Cortex of kidney (tissue), 1 donor: ENCODE results near the gene CACNG8.

ENCODE experiments used
- DNase-seq: peaks from one replicate; lab custom pipeline; 2025; lab: John Stamatoyannopoulos, UW

CACNG8 gene

DNA sequence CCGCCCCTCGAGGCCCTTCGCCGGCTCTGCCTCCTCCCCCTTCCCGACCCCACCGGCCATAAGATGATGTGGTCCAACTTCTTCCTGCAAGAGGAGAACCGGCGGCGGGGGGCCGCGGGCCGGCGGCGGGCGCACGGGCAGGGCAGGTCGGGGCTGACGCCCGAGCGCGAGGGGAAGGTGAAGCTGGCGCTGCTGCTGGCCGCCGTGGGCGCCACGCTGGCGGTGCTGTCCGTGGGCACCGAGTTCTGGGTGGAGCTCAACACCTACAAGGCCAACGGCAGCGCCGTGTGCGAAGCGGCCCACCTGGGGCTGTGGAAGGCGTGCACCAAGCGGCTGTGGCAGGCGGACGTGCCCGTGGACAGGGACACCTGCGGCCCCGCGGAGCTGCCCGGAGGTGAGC lies 30.1 kb downstream of the CACNG8 start:
- no peak for DNase-seq

DNA sequence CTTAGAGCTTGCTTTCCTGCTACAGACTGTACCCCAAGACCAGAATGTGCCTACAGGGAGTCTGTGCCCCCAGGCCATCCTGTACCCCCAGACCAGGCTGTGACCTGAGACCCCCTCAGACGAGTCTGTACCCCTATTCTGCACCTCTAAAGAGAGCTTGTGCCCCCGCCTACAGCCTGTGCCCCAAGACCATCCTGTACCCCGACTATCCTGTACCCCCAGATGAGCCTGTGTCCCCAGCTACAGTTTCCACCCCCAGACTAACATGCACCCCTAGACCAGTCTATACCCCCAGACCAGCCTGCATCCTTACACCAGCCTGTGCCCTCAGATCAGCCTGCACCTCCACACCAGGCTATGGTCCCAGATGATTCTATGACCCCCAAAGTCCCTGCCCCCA lies 30.7 kb downstream of the CACNG8 start:
- no peak for DNase-seq

DNA sequence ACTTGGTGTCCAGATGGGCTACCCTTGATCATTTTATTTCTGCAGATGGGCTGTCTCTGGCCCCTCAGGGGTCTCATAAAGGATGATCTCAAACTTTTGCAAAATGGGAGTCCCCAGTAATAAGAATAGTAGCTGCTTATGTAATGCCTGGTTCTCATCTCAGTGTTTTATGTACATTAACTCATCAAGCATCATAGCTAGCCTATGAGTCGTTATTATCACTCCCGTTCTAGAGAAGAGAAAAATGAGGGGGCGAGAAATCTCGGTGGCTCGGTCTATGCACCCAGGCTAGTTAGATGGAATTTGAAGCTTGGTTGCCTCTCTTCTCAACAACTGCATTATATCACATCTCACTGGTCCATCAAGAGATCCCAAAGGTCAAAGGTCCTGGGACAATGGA lies 32.1 kb downstream of the CACNG8 start:
- DNase-seq, result no peak

DNA sequence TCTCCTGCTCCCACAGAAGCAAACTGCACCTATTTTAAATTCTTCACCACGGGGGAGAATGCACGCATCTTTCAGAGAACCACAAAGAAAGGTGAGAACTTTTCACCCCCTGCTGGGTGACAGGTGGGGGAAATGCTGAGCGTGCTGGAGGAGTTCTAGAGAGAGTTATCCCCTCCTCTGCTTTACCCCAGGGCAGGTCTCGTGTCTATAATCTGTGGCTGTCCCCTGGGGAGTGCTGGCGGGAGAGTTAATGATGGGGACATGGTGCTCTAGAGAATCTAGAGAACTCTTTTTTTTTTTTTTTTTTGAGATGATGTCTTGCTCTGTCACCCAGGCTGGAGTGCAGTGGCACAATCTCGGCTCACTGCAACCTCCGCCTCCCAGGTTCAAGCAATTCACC lies 35.5 kb downstream of the CACNG8 start:
- DNase-seq, result no peak

DNA sequence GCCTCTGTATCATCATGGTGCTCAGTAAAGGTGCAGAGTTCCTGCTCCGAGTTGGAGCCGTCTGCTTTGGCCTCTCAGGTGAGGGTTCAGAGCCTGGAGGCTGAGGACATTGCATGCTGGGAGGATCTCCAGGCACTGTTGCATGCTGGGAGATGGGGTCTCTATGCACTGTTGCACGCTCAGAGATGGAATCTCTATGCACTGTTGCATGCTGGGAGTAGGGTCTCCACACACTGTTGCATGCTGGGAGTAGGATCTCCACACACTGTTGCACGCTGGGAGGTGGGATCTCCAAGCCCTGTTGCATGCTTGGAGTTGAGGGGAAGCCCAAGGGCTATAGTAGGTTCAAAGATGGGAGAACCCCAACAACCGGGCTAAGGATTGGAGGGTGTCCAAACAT lies 37.0 kb downstream of the CACNG8 start:
- DNase-seq, result no peak

DNA sequence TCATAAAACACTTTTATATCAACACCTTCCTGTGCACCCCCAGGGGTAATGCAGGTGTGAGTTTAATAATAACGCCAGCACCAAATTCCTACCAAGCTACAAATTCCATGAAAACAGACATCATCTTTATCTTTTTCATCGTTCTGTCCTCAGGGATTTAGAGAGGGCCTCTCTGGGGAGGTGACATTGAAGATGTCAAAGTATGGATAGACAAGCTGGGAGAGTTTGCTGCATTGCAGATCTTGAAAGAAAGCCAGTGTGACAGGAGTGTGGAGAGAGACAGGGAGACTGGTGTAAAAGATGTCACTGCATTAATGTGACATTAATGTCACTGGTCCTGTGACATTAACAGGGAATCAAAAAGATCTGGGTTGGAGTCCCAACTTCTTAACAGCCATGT lies 38.8 kb downstream of the CACNG8 start:
- DNase-seq, result no peak

DNA sequence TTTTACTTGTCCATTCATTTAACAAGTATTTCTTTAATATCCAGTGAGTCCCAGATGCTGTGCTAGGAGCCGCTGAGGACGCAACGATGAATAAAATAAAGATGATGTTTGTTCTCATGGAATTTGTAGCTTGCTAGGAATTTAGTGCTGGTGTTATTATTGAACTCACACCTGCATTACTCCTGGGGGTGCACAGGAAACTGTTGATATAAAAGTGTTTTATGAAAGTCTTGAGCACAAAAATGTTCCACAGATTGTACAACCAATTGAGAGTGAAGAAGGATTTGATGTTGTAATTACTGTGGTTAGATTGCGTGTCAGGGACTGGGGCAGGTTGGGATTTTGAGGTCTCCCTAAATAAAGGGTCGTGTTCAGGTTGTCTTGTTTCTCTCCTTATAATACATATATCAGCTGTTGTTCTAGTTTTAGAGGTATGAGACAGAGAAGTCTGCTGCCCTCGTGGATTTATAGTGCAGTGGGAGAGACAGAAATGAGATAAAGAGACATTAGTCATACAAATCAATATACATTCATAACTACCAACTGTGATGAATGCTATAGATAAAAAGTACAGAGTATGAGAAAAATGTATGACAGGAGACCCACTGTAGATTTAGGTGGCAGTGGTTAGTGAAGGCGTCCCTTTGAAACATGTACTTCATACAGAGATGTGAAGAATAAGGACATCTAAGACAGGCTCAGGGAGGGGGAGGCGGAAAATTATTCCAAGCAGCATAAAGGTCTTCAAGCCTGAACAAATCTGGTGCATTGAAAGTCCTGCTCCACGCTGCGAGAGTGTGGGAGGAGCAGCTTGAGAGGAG lies 40.0 kb downstream of the CACNG8 start:
- no peak for DNase-seq

DNA sequence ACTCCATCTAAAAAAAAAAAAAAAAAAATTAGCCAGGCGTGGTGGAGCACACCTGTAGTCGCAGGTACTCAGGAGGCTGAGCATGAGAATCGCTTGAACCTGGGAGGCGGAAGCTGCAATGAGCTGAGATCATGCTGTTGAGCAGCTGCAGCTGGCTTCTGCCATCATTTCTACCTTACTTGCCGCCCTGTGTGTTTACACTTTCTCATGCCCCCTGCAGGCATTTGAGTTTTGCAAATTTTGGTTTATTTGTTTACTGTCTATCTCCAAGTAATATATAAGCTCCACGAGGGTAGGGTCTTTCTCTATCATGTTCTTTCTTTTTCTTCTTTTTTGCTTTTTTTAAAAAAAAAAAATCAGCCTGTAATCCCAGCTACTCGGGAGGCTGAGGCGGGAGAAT lies 46.7 kb downstream of the CACNG8 start:
- DNase-seq, result no peak

DNA sequence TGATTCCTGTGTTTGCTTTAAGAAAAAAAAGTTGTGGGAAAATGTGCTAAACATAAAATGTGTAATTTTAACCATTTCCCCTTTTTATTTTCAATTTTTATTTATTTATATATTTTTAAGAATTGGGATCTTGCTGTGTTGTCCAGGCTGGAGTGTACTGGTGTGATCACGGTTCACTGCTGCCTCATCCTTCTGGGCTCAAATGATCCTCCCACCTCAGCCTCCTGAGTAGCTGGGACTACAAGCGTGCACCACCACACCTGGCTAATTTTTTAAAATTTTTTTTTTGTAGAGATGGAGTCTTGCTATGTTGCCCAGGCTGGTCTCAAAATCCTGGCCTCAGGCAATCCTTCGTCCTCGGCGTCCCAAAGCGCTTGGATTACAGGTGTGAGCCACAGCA lies 47.7 kb downstream of the CACNG8 start:
- no peak for DNase-seq

DNA sequence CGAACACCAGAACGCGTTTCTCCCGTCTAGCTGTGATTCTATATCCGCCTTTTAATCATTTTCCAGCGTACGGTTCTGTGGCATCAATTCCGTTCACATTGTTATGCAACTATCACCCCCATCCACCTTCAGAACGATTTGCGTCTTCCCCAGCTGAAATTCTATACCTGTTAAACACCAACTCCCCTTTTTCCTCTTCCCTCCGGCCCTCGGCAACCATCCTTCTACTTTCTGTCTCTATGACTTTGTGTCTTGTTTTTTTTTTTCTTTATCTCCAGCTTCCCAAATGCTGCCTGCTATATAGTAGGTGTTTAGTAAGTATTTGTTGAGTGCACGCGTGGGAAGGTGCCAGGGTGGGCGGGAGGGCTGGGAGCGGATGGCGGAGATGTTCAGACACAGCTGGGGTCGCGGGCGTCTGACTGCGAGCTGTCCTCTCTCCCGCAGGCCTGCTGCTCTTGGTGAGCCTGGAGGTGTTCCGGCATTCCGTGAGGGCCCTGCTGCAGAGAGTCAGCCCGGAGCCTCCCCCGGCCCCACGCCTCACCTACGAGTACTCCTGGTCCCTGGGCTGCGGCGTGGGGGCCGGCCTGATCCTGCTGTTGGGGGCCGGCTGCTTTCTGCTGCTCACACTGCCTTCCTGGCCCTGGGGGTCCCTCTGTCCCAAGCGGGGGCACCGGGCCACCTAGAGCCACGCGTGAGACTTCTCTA lies 48.9 kb downstream of the CACNG8 start:
- DNase-seq, result no peak

DNA sequence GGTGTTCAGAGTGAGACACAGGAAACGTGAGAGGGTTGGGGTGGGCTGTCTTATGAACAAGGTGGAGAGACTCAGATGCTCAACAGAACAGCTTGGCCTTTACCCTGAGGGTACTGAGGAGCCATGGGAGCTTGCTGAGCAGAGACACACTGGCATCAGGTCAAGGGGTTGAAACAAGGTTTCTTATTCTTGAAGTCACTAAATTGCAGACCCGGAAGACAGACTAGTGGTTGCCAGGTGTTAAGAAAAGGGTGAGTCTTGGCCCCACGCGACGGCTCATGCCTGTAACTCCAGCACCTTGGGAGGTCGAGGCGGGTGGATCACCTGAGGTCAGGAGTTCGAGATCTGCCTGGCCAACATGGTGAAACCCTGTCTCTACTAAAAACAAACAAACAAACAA lies 51.1 kb downstream of the CACNG8 start:
- DNase-seq, result no peak

DNA sequence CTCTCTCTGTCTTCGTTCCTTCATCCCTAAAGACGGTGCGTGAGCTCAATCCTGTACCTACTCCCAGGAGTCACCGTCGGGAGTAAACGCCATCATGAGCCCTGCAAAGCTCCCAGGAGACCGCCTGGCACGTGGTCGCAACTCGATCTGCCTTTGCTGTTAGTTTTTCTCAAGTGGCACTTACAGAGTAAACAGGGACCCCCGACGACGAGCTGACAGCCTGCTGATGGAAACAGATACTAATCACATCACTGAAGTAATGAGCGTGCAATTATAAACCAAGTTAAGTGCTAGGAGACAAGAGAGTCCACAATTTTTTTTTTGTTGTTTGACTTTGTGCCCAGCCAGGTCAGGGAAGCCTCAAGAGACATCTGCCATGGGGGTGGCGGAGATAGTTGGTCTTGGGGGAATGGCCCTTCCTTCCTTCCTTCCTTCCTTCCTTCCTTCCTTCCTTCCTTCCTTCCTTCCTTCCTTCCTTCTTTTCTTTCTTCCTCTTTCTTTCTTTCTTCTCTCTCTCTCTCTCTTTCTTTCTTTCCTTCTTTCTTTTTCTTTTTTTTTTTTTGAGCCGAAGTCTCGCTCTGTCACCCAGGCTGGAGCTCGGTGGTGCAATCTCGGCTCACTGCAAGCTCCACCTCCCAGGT lies 52.3 kb downstream of the CACNG8 start:
- no peak for DNase-seq

DNA sequence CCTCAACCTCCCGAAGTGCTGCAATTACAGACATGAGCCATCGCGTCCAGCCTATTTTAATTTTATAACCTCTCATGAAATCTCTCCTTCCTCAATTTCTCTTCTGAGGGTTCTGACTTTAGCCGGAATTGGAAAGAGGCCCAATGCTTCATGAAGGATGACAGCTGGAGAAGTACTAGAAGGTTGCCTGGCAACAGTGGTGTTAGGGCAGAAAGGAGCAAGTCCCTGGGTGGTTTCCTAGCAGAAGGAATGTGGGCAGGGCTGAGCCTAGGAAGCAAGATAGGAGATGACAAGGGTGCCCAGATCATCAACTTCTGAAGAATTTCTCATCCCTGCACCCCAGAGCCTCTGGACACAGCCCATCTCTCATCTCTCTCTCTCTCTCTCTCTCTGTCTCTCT lies 54.5 kb downstream of the CACNG8 start:
- DNase-seq, result no peak

DNA sequence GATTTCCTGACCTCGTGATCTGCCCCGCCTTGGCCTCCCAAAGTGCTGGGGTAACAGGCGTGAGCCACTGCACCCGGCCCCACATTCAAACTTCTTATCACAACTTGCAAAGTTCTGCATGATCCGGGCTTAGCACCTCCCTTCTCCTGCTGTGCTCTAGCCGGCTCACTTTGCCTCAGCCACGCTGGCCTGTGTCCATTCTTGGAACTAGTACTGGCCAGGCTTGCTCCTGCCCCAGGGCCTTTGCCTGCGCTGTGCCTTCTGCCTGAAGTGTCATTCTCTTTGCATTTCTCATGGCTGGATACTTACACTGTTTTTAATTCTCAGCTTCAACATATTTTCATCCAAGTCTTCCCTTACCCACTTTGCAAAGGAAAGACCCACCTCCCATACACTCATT lies 58.6 kb downstream of the CACNG8 start:
- DNase-seq, result no peak

DNA sequence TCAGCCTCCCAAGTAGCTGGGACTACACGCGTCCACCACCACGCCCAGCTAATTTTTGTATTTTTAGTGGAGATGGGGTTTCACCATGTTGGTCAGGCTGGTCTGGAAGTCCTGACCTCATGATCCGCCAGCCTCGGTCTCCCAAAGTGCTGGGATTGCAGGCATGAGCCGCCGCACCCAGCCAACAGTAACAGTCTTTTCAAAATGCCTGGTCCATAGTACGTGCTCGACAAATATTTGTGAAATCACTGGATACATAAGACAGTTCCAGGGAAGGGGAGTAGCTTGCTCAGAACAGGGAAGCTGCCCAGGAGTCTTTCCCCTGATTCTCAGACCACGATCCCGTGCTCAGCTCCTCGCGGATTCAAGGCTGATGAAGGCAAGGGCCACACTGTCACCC lies 59.2 kb downstream of the CACNG8 start:
- no peak for DNase-seq

DNA sequence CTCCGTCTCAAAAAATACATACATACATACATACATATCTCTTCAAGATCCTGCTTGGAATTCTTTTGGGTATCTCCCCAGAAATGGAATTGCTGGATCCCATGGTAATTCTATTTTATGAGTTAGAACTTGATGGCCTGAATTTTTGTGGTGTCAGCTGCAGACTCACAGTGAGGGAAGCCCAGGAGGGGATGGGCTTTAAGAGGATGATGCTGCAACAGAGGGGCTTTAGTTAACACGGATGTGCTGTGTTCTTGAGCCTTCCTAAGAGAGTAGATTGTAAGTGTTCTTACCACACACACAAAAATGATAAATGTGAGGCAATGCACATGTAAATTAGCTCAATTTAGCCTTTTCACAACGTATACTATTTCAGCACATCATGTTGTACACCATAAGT lies 60.5 kb downstream of the CACNG8 start:
- DNase-seq, result no peak

DNA sequence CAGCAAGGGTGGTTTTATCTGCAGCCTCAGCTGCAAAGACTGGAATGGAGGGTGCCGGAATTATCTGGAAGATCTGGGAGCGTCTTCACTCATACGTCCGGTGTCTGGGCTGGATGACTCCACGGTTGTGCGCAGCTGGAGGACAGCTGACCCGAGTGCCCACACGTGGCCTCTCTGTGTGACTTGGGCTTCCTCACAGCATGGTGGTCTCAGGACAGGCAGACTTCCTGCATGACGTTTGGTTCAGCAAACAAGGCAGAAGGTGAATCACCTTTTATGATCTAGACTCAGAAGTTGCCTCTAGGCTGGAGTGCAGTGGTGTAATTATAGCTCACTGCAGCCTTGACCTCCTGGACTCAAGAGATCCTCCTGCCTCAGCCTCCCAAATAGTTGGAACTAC lies 61.9 kb downstream of the CACNG8 start:
- DNase-seq, result no peak

DNA sequence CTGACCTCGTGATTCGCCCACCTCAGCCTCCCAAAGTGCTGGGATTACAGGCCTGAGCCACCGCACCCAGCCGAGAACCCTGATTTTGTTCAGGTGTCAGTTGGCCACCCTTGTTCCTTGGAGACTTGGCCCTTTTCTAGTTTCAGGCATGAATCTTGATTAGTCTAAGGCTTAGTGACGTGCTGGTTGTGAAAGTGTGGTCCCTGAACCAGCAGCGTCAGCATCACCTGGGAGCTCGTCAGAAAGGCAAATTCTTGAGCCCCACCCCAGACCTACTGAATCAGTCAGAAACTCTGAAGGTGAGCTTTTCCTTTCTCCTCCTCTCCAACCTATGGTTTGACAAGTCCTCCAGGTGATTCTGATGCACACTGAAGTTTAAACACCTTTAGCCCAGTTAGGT lies 63.9 kb downstream of the CACNG8 start:
- no peak for DNase-seq

DNA sequence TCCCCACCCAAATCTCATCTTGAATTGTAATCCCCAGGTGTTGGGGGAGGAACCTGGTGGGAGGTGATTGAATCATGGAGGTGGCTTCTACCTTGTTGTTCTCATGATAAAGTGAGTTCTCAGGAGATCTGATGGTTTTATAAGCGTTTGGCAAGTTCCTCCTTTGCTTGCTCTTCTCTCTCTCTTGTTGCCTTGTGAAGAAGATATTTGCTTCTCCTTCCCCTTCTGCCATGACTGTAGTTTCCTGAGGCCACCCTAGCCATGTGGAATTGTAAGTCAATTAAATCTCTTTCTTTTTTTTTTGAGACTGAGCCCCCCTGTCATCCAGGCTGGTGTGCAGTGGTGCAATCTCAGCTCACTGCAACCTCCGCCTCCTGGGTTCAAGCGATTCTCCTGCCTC lies 66.6 kb downstream of the CACNG8 start:
- DNase-seq, result no peak

DNA sequence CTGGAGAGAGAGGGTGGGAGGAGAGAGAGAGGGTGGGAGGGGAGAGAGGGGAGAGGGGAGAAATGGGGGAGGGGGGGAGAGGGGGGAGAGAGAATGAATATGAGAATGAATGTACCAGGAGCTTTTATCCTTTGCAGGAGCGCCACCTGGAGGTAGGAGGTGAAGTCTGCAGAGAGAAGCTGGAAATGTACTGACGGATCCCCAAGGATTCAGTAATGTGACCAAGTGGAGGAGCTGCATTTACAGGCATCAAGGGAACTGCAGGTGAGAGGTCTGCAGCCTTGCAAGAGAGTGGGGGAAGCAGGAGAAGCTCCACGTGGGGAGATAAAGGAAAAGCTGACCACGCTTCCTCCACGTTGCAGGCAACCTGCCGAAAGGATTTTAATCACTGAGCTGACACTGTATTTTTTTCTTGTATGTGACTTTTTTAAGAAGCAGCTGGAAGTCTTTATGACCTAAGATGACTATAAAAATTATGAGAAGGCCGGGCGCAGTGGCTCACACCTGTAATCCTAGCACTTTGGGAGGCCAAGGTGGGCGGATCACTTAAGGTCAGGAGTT lies 67.3 kb downstream of the CACNG8 start:
- no peak for DNase-seq

DNA sequence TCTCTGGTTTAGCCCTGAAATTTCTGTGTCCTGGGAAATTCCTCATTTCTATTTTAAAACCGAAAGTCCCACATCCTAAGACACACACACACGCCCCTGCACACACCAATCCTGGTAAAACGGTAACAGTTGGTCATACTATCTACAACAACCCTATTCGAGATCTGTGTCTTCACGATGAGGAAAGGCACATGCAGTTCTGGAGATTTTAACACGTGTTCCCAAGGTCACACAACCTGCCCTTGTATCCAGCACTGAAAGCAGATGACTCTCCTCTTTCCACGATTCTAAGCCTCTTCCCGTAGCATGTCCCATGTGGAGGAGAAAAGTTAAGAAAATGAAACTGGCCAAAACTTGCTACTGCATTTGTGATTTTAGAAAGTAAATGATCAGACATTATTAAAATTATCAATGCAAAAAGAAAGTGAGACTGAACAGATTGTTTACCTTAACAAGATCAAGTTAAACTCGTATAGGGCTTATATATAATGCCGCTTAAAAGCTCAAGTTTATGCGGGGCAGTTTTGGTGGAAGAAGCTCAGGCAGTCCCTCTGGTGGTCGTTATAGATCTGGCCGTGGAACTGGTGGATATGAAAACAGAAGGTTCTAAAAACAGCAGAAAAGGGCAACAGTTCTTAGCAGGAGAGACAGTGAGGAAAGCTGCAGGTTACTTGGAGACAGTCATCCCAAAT lies 68.3 kb downstream of the CACNG8 start:
- no peak for DNase-seq
